NK-92 (cell line): ENCODE results near the gene FANK1.
"Not testable (repeated sequence)": the region's sequence is repeated elsewhere in the genome, so short reads cannot be mapped to it uniquely, and the experiment has no call there.

Experiments
- DNase-seq: peaks from one replicate; lab custom pipeline; 2025; ENCODE audit not compliant: unreplicated experiment; lab: John Stamatoyannopoulos, UW

Gene FANK1, protein sequence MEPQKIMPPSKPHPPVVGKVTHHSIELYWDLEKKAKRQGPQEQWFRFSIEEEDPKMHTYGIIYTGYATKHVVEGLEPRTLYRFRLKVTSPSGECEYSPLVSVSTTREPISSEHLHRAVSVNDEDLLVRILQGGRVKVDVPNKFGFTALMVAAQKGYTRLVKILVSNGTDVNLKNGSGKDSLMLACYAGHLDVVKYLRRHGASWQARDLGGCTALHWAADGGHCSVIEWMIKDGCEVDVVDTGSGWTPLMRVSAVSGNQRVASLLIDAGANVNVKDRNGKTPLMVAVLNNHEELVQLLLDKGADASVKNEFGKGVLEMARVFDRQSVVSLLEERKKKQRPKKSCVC

DNA sequence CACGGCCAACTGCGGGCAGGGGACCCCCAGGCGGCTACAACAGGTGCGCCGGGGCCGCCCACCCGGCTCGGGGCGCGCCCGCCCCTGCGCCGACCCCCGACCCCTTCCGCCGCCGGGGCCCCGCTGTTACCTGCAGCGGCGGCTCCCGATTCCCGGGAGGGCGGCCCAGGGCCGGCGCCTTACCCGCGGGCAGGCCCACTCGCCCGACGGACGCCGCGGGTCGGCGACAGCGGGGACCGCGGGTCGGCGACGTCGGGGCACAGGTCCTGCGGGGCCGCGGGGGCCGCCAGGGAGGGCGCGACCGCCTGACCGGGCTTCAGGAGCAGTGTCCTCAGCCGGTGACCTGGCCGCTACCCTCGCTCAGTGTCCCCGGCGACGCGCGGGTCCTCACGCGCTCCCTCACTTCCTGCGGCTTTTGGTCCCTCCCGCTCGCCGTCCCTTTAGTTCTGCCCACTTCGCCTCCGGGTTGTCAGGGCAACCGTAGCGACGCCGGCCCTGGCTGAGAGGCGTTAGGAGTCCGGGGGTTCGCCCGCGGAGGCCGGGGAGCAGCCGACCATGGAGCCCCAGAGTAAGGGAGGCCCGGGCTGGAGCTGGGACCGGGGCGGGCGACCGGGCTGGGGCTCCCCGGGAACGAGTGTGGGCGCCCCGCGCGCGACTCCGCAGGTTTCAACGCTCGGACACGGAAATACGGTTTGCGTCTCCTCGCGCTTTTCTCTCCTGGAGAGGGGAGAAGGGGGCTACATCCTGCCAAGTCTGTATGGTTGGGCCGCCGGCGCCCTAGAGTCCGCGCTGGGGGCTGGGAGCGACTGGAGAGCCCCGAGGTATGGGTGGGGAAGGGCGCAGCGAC is at the start of gene FANK1:
FANK1 (plus strand) TSS at position 477 of the 847 bp plus-strand sequence; CDS start at position 556, 79 bp downstream.
- DNase-seq = not testable (repeated sequence)

DNA sequence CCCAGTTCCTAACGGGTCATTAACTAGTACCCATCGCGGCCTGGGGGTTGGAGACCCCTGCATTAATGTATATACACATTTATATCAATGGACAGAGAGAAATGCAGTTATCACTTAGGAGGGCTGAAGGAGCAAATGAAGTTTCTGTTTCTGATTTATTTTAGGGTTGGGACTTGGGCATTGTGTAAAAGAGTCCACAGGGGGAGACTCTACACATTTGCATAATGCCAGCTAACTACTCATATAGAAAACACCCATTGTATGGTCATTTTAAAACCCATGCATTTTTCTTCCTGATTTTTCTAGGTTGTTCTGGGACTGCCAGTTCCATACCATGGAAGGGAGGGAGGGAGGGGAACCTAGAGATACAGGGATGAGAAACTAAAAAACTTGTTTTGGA is 49.5 kb upstream of the FANK1 start:
- no peak for DNase-seq

DNA sequence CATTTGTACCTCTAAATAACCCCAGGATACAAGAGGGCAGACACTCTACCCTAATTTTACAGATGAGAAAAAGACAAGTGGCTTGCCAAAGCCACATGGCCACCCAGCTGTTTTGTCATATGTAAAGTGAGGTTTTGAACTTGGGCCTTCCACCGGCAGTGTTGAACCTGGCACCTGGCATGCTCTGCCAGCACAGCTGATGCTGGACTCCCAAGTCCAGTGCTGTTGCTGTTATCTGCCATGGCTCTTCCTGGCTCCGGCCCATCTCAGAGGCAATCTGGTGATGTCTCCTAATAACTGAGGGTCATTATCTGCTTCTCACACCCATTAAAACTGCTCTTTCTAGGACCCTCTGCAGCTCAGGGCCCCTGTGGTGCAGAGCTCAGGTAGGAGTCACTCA is 48.0 kb upstream of the FANK1 start:
- DNase-seq = no peak

DNA sequence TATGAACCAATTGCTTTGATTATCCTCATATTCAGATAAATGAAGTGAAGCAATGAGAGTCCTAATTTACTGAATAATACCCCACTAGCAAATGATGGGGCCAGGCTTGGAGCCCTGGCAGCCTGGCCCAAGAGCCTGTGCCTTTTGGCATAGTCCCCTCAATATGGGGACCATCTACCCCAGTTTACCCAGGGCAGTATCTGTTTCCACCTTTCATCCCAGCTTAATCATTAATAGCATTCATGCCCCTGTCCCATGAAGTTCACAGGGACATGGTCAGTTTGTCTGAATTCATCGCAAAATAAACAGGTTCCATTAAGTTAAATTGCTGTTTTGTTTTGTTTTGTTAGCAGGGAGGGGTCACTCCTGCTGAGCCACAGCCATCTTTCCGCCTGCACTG is 47.5 kb upstream of the FANK1 start:
- DNase-seq = no peak

DNA sequence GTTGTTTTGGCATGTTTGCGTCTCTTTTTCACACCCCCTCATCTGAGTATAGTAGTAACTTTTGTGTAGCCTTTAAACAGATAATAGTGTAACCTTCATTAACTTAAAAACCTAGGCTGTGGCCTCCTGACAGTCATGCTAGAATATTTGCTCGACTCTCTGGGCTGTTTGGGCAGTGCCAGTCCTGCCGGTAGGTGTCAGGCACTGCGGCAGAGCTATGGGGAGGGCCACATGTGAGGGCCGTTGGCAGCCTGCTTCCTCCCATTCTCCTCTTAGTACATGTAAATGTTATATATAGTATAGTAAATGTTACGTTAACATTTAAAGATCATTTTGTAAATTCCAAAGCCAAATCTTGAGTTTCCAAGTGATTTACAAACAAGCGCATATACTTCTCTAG is 46.9 kb upstream of the FANK1 start:
- DNase-seq = no peak

DNA sequence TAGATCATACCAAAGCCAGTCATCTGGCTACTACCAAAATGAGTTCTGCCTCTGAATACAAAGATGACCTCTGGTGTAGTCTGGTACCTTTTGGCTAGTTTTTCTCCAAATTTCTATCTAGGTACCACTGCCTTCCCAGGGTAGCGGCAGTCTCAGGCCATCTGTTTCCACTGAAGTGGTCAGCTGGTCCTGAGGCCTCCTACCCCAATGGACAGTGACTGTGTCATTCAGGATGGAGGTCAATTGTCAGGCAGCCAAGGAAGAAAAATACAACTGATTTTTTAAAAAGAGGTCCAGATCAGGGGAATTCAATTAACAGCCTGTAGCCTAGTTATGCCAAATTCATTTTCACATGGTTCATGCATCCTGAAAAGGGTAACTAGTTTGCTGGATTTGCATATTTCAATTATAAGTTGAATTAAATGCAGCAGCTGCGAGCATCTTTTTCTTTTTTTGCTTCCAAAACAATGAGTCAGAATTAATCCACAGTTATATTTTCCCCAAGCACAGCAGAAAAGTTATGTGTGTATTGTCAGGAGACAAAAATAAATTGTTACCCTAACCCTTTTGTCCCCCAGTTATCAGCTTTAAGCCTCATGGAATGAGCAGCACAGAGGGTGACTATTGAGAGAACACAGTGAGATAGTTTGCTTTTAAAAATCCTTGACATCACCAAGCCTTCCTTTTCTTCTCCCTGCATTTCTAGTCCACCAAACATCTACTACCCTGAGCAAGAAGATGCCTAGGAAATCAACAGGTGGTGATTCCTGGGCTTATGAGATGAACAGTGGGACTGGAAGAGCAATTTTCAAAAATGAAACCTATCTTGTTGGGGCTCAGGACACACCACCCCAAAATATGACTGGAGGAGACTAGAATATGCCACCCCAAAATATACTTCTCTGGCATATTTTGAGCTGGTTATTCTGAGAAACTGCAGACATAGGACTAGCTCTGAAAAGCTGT is 45.3 kb upstream of the FANK1 start:
- no peak for DNase-seq

DNA sequence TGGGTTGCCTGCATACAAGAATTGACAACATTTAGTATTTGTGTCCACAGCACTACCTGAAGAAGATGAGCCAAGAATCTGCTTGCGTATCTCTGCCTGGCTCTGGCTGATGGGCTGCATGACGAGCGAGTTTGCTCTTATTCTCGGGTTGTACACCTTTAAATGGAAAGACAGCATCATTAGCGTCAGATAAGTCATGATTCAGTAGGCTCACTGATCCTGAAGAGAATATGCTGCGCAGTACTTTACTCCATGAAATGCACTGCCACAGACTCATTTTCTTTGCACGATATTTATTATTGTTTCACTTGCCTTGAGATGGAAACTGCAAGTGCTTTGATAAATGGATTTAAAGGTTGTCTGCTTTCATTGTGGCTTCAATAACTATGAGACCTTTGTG is 43.9 kb upstream of the FANK1 start:
- no peak for DNase-seq

DNA sequence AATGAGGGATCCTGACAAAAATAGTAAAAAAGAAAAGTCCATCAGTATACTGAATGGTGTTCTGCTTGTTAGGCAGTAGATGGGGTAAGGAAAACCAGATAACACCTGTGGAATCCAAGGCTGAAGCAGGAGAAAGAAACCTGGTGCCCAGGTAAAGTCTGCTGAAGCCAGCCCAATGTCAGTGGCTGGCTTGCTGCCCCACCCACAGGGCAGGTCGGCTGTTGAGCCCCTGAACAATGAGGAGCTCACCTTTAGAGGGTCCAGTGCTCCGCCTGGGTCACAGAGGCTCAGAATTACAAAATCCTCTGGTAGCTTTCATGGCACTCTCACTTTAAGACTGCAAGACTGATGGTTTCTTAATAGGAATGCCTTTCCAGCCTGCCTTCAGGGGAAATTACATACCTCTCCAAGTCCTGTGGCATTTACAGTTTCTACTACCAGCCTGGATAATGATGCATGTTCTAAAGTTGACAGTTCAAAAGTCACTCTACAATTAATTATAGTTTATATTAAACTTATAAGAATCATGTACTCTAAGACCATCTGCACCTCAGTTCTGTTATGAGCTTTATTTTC is 39.1 kb upstream of the FANK1 start:
- DNase-seq = no peak

DNA sequence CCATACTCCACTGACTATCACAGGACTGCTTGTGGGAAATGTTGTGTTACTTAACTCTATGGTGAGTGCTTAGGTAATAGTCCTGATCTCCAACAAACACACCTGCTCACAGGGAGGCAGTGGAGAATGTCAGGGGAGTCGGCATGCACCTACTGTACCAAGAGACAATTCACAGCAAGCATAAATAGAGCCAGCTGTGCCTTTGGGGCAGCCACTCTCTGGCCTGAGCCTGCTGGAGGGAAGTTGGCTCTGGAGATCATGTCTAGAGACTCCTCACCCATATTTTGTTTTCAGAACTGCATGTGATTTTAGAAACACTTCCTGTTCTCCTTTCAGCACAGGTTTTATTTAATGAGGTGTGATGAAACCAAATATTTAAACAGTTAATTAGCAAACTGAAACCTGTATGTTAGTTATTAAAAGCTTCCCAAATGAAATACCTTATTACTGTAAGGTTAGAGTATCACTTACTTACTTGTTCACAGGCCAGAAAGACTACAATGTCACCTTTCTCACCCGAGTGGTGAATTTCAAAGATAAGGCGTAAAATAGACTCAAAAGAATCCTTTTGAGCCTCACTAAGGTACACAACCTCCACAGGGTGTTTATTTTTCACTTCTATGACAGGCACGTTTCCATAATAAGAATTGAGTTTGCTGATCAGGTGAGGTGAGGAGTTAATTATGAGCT is 37.1 kb upstream of the FANK1 start:
- DNase-seq = no peak

DNA sequence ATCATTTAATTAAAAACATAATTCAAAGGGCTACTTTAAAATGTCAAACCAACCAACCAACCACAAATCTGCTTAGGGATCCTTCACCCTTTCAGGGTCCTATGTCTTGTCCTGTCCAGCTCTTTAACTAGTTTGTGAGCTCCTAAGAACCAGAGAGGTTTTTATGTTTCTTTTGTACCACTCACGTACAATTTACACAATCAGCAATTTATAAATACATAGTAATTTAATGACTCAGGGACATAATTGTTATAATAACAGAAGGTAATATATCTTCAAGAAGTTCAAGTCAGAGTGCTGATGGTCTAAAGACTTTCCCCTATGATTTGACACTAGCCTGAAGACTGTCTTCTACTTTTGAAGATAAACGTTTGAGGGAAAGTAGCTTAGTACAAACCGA is 31.2 kb upstream of the FANK1 start:
- no peak for DNase-seq

DNA sequence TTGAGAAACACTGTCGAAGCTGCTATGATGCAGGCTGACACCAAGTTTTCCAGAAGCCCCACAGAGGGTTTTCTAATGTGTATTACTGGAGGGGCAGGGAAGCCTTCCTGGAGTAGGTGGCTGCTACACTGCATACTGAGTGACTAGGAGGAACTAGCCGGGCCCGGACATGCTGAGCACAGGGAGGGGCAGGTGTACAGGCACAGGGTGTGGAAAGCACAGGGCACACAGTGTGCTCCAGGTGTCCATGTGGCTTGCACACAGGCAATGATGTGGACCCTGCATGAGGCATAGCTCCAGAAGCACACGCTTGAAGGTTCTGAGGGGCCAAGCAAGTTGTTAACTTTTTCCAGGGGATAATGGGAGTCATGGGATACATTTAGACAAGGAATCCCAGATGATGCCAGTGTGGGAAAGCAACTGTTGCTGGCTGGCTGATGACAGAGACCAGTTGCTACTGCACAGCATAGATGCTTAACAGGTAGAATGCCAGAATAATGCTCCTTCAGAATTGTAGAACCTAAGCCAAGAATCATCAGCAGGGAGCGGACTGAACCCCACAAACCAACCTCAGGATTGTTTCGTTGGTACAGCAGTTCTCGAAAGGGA is 29.8 kb upstream of the FANK1 start:
- DNase-seq = no peak

DNA sequence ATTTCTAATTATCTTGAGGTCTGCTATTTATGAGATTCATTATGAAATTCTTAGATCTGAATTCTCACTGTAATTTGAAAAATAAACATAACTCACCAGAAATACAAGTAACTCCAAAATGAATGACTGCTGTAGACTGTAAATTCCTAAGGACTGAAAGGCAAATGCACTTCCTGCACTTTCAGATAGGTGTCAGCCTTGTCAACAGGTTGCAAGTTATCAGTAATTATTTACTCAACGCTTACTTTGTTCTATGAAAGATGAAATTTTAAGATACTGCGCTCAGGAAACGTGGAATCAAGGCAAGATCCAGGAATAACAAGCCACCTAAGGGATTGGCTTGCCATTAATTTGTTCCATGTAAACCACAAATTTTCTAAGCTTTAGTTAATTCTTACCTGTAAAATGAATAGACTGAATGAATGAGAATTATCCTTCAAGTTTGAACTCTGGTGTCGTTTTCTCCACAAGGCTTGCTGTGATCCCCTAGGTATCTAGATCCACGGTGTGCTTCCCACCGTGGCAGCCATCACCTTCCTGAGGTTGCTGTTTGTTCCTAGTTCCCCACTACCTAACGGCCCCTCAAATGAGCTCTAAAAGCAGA is 27.9 kb upstream of the FANK1 start:
- DNase-seq = no peak

DNA sequence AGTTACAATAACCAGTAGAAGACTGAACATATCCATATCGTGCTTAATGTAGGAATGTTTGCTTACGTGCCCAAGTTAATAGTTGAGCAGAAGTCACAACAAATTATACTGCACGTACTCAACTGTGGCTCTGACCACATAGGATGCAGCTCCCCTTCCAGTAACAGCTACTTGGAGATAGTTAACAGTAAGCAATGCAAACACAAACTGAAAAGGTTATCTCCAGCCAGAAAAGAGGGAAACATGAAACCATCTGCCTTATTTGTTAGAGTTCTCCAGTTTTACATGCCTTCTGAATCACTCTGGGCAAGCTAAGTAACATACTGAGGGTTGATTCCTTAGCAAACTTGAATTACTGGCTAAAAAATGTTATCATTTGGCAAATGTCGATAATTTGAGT is 25.0 kb upstream of the FANK1 start:
- DNase-seq = no peak

DNA sequence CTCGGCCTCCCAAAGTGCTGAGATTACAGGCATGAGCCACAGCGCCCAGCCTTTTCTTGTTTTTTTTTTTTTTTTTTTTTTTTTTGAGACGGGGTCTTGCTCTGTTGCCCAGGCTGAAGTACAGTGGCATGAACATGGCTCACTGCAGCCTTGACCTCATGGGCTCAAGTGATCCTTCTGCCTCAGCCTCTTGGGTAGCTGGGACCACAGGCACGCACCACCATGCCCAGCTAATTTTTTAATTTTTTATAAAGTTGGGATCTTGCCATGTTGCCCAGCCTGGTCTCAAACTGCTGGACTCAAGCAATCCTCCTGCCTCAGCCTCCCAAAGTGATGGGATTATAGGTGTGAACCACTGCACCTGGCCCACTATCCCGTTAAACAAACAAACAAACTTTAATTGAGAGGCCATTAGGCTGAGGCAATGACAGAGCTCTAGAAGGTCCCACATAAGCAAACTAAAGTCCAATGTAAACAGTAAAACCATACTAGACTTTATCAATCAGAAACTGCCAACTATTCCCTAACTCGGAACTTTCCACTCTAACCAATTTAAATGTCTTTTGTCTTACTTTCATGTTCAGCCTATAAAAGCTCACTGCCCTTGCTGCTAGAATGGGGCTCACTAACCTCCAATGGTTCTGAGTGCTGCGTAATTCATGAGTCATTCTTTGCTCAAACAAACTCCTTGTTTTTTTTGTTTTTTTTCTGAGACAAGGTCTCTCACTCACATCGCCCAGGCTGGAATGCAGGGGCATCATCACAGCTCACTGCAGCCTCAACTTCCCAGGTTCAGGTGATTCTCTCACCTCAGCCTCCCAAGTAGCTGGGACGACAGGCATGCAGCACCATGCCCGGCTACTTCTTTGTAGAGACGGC is 17.2 kb upstream of the FANK1 start:
- no peak for DNase-seq

DNA sequence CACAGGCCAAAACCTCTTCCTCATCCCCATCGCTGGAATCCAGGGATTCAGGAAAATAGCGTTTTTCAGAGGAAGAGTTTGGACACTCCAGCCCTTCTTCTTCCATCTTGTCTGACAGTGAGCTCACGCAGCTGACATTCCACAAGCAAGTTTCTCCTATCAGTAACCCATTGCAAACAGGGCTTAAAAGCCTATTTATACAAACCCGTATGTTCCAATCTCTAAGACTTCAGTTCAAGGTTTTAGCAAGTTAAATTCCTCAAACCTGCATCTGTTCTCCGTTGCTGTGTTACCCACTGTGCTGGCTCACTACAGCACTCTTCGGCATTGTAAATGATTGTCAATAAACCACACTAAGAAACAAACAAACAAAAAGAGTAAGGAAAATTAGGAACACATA is 15.6 kb upstream of the FANK1 start:
- no peak for DNase-seq

DNA sequence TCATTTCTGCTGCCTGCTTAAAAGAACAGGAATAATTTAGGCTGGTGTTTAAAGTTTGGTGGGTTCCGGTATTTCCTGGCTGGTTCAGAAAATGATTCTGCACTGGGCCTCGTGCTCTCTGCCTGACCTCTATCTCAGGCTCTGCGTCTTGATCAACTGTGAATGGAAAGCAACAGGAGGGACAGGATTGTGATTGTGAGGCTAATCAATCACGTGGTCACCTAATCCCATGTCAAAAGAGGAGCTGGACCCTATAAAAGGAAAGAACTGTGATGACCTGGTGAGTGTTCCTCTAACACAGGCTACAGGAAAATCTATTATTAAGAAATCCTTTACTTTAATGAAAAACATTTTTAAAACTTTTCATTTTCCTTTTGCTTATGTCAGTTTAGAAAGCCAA is 15.2 kb upstream of the FANK1 start, which contains the start of gene DHX32:
DHX32 (minus strand) TSS at position 101 of the 400 bp plus-strand sequence. CDS start 468 bp downstream, outside the sequence.
- no peak for DNase-seq

DNA sequence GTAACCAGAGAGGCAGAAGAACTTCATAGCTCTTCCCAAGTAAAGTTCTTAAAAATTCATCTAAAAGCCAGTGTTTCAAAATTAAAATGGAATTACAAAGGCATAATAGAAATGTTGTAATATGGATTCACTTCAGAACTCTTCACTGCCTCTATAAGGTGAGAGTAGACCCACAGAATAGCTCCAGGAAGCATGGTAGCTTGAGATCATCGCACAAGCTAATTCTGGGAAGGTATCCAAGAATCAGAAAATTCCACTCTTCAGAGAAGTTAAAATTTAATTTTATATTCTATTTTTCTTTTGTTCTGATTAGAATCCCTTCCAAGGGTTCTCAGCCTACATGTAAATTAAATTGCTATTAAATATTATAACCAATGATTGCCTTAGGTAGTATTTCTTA is 13.8 kb upstream of the FANK1 start:
- no peak for DNase-seq

DNA sequence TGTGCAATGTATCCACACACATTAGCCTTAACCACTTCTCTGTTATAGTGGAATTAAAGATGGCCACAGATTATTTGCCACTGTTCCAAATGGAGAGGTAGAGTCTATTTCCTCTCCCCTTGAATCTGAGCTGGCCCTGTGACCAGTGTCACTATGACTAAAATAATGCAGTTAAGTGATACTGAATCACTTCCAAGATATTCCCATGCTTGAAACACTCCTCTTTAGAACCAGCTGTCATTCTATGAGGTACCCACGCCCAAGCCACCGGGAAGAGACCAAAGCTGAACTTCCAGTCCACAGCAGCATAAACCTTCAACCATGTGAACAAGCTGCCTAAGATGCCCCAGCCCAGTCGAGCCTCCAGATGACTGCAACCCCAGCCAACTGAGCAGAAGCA is 13.2 kb upstream of the FANK1 start:
- no peak for DNase-seq
